Endothelial cell (in vitro differentiated cells): Measurements from ENCODE around the gene NYNRIN. TPM values are rescaled to one million over a fixed set of nuclear protein-coding genes. Genes with fewer than 3 reads are reported as not detected.

Experiments used
- DNase-seq: peaks from one replicate; pipeline ENCODE4 v3.0.0; 2021; ENCODE audit warnings: low spot score
- H3K27ac Mint-ChIP-seq: one replicate; pipeline ENCODE4 v1.8.0; 2021; ENCODE audit warnings: mixed read lengths, inconsistent platforms; ENCODE audit not compliant: unreplicated experiment
- H3K27me3 Mint-ChIP-seq: one replicate; pipeline ENCODE4 v1.8.0; 2021; ENCODE audit warnings: mild to moderate bottlenecking, moderate library complexity, mixed read lengths, inconsistent platforms; ENCODE audit not compliant: unreplicated experiment
- H3K36me3 Mint-ChIP-seq: one replicate; pipeline ENCODE4 v1.8.0; 2021; ENCODE audit warnings: mild to moderate bottlenecking, low read depth, mixed read lengths, inconsistent platforms; ENCODE audit not compliant: unreplicated experiment
- H3K4me1 Mint-ChIP-seq: one replicate; pipeline ENCODE4 v1.8.0; 2021; ENCODE audit warnings: mild to moderate bottlenecking, mixed read lengths, inconsistent platforms; ENCODE audit not compliant: unreplicated experiment
- H3K4me3 Mint-ChIP-seq: one replicate; pipeline ENCODE4 v1.8.0; 2021; ENCODE audit warnings: mild to moderate bottlenecking, mixed read lengths, inconsistent platforms; ENCODE audit not compliant: unreplicated experiment
- H3K9me3 Mint-ChIP-seq: one replicate; pipeline ENCODE4 v1.8.0; 2021; ENCODE audit warnings: mixed read lengths, inconsistent platforms; ENCODE audit not compliant: unreplicated experiment
- CTCF ChIP-seq: fragments of 200-600 bp; sonication (generic); IDR thresholded peaks from one replicate; pipeline ENCODE4 v1.5.0; 2021; ENCODE audit warnings: antibody characterized with exemption; ENCODE audit not compliant: unreplicated experiment
- total RNA-seq: library from RNA; stranded (reverse); fragmentation: NEBNext Ultra II Directional; extraction: Animal tissue kit (Norgen Biotek cat#: 25700); gene quantifications from one replicate; pipeline ENCODE4 v1.2.1, GENCODE V29; 2021; ENCODE audit not compliant: unreplicated experiment

Gene NYNRIN
- total RNA-seq, 1 donor from 2014 or later: 49.0 TPM

- no peak overlapping the region for H3K4me3 Mint-ChIP-seq
- no peak for DNase-seq
- H3K4me1 Mint-ChIP-seq: peaks cover 19% of the 10 kb centered on the region
- no peak for TF ChIP-seq CTCF
- peaks cover 5% of the 10 kb centered on the region for H3K36me3 Mint-ChIP-seq
- H3K9me3 Mint-ChIP-seq: no peaks in the 10 kb centered on the region
- peaks cover 11% of the 10 kb centered on the region for H3K27me3 Mint-ChIP-seq
- no peak overlapping the region for H3K27ac Mint-ChIP-seq
Observed at GRCh38 chr14:24363401-24363800, 35.4 kb upstream of the NYNRIN start.

- Mint-ChIP-seq H3K27me3 (peaks cover 11% of the 10 kb centered on the region), H3K4me1 (peaks cover 19% of the 10 kb centered on the region), H3K27ac (no peak overlapping the region), H3K9me3 (no peaks in the 10 kb centered on the region), H3K36me3 (peaks cover 5% of the 10 kb centered on the region), H3K4me3 (no peak overlapping the region)
- no peak for TF ChIP-seq CTCF
- no peak for DNase-seq
Observed at GRCh38 chr14:24364841-24365240, 34.0 kb upstream of the NYNRIN start.

GRCh38 chr14:24365600-24366412 is 33.0 kb upstream of the NYNRIN start:
- Mint-ChIP-seq H3K4me1 (peaks cover 19% of the 10 kb centered on the region), H3K9me3 (no peaks in the 10 kb centered on the region), H3K4me3 (peak overlapping the region; percentile 87), H3K27me3 (peaks cover 11% of the 10 kb centered on the region), H3K36me3 (no peaks in the 10 kb centered on the region), H3K27ac (peak overlapping the region; percentile 77)
- DNase-seq: peak; percentile 87
- TF ChIP-seq CTCF: peak; percentile 74

DNA sequence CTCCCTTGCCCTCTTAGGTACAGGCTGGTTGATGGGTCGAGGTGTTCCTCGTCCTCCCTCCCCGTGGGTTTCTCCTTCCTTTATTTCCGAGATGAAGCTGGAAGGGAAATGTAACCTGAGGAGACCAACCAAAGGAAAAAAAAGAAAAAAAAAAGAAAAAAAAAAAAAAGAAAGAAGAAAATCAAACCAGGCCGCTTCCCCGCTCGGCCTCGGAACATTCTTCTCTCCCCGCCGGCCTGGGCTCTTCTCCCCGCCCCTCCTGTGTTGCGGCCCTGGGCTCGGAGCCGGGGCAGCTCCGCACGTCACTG is 32.4 kb upstream of the NYNRIN start:
- no peak for TF ChIP-seq CTCF
- H3K36me3 Mint-ChIP-seq: no peaks in the 10 kb centered on the region
- peaks cover 19% of the 10 kb centered on the region for H3K4me1 Mint-ChIP-seq
- no peaks in the 10 kb centered on the region for H3K9me3 Mint-ChIP-seq
- no peak for DNase-seq
- H3K27ac Mint-ChIP-seq: no peak overlapping the region
- peaks cover 11% of the 10 kb centered on the region for H3K27me3 Mint-ChIP-seq
- H3K4me3 Mint-ChIP-seq: peak overlapping the region; percentile 87

DNA sequence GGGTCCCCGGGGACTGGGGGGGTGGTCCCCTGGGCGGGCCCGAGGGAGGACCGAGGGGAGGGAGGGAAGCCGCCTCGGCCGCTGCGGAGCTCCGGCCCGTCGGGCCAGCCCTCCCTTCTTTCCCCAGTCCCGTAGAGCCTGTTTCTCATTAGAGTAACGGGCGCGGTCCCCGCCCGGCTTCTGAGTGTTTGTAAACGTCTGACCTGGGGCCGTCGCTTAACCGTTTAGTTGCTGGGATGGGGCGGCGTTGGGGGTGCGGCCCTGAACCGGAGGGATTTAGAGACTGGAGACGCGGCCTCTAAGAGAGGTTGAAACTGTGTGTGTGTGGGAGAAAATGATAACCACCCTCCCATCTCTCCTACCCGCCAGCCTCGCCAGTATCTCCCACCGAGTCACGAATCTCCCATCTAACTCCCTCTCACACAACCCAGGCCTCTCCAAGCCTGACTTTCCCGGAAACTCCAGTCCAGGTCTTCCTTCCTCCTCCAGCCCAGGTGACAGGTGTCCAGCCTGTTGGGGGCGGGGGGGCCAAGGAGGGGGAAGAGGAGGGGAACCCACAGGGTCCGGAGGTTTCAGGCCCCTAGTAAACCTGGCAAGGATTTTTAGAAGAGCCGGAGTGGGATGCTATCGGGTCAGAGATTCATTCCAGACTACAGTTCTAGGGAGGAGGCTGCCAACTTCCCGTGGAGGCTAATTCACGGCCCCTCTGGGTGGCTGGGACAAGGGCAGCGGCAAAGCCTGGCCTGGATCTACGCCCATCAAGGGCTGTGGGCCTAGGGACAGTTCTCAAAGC is 31.9 kb upstream of the NYNRIN start:
- Mint-ChIP-seq H3K4me1 (peaks cover 19% of the 10 kb centered on the region), H3K27me3 (peaks cover 9% of the 10 kb centered on the region), H3K27ac (peak overlapping the region; percentile 92), H3K36me3 (no peaks in the 10 kb centered on the region), H3K4me3 (peak overlapping the region; percentile 91), H3K9me3 (no peaks in the 10 kb centered on the region)
- no peak for TF ChIP-seq CTCF
- peak; percentile 74 for DNase-seq
